ENCODE results near the gene GLT8D2. TPM values are rescaled to one million over a fixed set of nuclear protein-coding genes. Genes with fewer than 3 reads are reported as not detected.
A peak's percentile ranks its signal among the peaks of the same experiment; 100 is the strongest.

GLT8D2 gene
- total and polyA plus RNA-seq, 5 donors from 2014 or later = not detected

DNA sequence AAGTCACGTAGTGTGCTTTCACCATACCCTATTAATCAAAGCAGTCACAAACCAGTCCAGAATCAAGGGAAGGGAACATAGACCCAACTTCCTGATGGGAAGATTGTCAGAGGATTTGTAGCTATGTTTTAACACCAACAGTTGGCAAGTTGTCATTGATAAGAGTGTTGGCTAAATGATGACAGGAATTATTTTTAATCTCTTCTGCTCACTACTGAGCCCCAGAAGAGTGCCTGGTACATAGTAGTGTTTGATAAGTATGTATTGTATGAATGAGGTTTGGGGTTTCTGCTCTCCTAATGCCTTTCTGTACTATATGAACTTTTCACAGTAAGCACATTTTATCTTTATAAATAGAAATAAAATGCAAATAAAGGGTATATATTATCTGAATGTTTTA lies 29.0 kb upstream of the GLT8D2 start:
- Histone ChIP-seq H3K27ac (ENCODE audit: insufficient read depth, low read length, poor library complexity, severe bottlenecking) (no peak overlapping the region), H3K27me3 (ENCODE audit: control insufficient read depth, insufficient read depth, low read length) (no peaks in the 10 kb centered on the region), H3K4me1 (ENCODE audit: control insufficient read depth, insufficient read depth, low read length, poor library complexity, severe bottlenecking) (no peaks in the 10 kb centered on the region), H3K9me3 (ENCODE audit: control insufficient read depth in 2 of 2, low read length in 2 of 2) (no peaks in the 10 kb centered on the region), H3K4me3 (ENCODE audit: low read depth, low read length) (no peak overlapping the region), H3K36me3 (ENCODE audit: control insufficient read depth, insufficient read depth, low read length) (peaks cover 38% of the 10 kb centered on the region)
- Mint-ChIP-seq H3K4me1 (peaks cover 16 to 27% (median 19%) of the 10 kb centered on the region in 4 donors), H3K9me3 (no peaks in the 10 kb centered on the region), H3K4me3 (no peak overlapping the region), H3K27ac (no peak overlapping the region), H3K27me3 (no peaks in the 10 kb centered on the region), H3K36me3 (peaks cover 28% of the 10 kb centered on the region)
- ATAC-seq (ENCODE audit: low read depth in 2 of 2) (no peak), DNase-seq (no peak)

DNA sequence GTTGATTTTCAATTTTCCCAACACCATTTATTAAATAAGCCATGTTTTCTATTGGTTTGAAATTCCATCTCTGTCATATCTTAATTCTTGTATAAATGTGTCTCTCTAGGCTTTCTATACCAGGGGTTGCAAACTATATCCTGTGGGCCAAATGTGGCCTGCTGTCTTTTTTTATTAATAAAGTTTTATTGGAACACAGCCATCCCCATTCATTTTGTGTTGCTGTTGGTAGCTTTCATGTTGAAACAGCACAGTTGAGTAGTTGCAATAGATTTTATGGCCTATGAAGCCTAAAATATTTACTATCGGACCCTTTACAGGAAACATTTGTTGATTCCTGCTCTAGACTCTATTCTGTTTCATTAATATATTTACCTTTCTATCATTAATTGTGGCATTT lies 23.7 kb upstream of the GLT8D2 start:
- Histone ChIP-seq H3K27ac (ENCODE audit: insufficient read depth, low read length, poor library complexity, severe bottlenecking) (no peak overlapping the region), H3K4me1 (ENCODE audit: control insufficient read depth, insufficient read depth, low read length, poor library complexity, severe bottlenecking) (no peaks in the 10 kb centered on the region), H3K9me3 (ENCODE audit: control insufficient read depth in 2 of 2, low read length in 2 of 2) (no peaks in the 10 kb centered on the region), H3K36me3 (ENCODE audit: control insufficient read depth, insufficient read depth, low read length) (peaks cover 27% of the 10 kb centered on the region), H3K27me3 (ENCODE audit: control insufficient read depth, insufficient read depth, low read length) (no peaks in the 10 kb centered on the region), H3K4me3 (ENCODE audit: low read depth, low read length) (no peak overlapping the region)
- Mint-ChIP-seq H3K9me3 (no peaks in the 10 kb centered on the region), H3K36me3 (peaks cover 33% of the 10 kb centered on the region), H3K4me3 (no peak overlapping the region), H3K4me1 (peaks cover 12 to 33% (median 18%) of the 10 kb centered on the region in 4 donors), H3K27me3 (no peaks in the 10 kb centered on the region), H3K27ac (no peak overlapping the region)
- DNase-seq (no peak), ATAC-seq (ENCODE audit: low read depth in 2 of 2) (no peak)

DNA sequence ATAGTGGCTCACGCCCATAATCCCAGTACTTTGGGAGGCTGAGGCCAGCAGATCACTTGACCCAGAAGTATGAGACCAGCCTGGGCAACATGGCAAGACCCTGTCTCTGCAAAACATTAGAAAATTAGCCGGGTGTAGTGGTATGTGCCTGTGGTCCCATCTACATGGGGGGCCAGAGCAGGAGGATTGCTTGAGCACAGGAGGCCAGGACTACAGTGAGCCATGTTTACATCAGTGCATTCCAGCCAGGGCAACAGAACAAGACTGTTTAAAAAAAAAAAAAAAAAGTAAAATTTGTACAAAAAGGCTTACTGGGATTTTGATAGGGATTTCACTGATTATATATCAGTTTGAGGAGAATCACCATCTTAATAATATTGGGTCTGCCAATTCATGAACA lies 22.1 kb upstream of the GLT8D2 start:
- no peaks in the 10 kb centered on the region for H3K9me3 ChIP-seq (ENCODE audit: control insufficient read depth in 2 of 2, low read length in 2 of 2)
- peaks cover 31% of the 10 kb centered on the region for H3K36me3 ChIP-seq (ENCODE audit: control insufficient read depth, insufficient read depth, low read length)
- Mint-ChIP-seq H3K9me3 (no peaks in the 10 kb centered on the region), H3K36me3 (peaks cover 37% of the 10 kb centered on the region), H3K27me3 (no peaks in the 10 kb centered on the region), H3K4me3 (no peak overlapping the region), H3K4me1 (peaks cover 22 to 37% (median 25%) of the 10 kb centered on the region in 4 donors), H3K27ac (no peak overlapping the region)
- H3K4me3 ChIP-seq (ENCODE audit: low read depth, low read length) = no peak overlapping the region
- no peaks in the 10 kb centered on the region for H3K4me1 ChIP-seq (ENCODE audit: control insufficient read depth, insufficient read depth, low read length, poor library complexity, severe bottlenecking)
- H3K27ac ChIP-seq (ENCODE audit: insufficient read depth, low read length, poor library complexity, severe bottlenecking) = no peak overlapping the region
- DNase-seq = no peak
- ATAC-seq (ENCODE audit: low read depth in 2 of 2) = no peak
- no peaks in the 10 kb centered on the region for H3K27me3 ChIP-seq (ENCODE audit: control insufficient read depth, insufficient read depth, low read length)

DNA sequence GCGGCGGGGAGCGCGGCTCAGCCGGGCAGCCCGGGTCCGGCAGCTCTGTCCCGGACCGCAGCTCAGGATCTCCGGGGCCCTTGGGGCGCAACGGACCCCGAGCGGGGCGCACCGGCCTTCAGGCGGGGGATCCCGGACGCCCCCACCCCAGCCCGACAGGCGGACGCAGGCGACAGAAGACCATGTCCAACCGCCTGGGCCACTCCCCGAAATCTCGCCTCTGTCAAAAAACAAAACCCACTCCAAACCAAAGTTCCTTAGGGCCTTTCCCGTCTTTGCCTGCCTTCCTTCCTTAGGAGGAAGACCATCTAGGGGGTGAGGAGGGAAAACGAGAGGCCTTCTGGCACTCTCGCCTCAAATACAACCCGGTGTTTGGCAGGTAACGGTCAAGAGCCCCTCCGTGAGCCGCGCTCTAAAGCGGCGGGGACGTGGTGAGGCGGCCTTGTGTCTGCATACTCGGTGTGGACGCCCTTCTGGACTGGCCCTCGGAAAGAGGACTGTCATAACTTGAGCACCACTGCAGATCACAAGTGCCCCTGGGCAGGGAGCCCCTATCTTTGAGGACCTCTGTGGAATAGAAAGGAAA lies 14.9 kb upstream of the GLT8D2 start:
- Mint-ChIP-seq H3K27ac (peak overlapping the region; percentile 78 to 94 (median 88)), H3K4me3 (peak overlapping the region; percentile 82 to 94 (median 93)), H3K27me3 (peaks cover 22% of the 10 kb centered on the region), H3K36me3 (peaks cover 14% of the 10 kb centered on the region), H3K9me3 (peaks cover 0 to 1% (median 0%) of the 10 kb centered on the region in 7 donors), H3K4me1 (peaks cover 16 to 34% (median 22%) of the 10 kb centered on the region in 4 donors)
- peaks cover 15% of the 10 kb centered on the region for H3K36me3 ChIP-seq (ENCODE audit: control insufficient read depth, insufficient read depth, low read length)
- peak overlapping the region; percentile 63 for H3K27ac ChIP-seq (ENCODE audit: insufficient read depth, low read length, poor library complexity, severe bottlenecking)
- peaks cover 23% of the 10 kb centered on the region for H3K4me1 ChIP-seq (ENCODE audit: control insufficient read depth, insufficient read depth, low read length, poor library complexity, severe bottlenecking)
- ATAC-seq (ENCODE audit: low read depth in 2 of 2) = no peak
- H3K27me3 ChIP-seq (ENCODE audit: control insufficient read depth, insufficient read depth, low read length) = peaks cover 5% of the 10 kb centered on the region
- no peaks in the 10 kb centered on the region for H3K9me3 ChIP-seq (ENCODE audit: control insufficient read depth in 2 of 2, low read length in 2 of 2)
- DNase-seq = peak in 1 of 3 donors; percentile 10
- peak overlapping the region; percentile 79 for H3K4me3 ChIP-seq (ENCODE audit: low read depth, low read length)

DNA sequence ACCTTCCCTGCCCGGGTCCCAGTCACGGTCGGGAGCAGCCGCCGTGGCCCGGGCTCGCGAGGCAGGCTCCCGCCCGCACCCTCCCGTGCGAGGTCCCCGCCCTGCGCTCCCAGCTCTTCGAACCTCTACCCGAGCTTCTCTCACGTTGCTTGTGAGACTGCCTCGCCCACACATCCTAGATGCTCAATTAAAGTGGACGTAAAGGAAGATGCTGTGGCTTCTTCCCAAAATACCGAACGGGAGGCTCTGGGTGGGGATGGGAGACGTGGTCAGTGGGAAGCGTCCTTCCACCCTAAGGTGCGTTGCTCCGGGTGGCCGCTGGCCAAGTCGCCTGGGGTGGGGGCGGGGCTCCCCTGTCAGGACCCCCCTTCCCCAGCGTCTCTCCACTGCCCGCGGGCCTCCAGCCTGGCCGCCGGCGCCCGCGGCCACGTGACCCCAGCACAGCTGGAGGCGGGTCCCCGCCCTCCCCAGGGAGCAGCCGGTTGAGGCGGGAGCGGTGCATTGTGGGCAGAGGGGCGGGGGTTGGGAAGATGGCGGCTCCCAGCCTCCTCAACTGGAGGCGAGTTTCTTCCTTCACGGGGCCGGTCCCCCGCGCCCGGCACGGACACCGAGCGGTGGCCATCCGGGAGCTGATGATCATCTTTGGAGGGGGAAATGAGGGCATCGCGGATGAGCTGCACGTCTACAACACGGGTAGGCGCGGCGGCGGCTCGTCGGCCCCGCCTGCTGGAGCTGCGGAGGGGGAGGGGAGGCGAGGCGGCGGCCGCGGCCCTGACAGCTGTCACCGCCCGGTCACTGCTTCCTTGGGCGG lies 14.2 kb upstream of the GLT8D2 start, which contains the start of gene HCFC2:
HCFC2 (plus strand) TSS at position 501 of the 811 bp plus-strand sequence; CDS start at position 531, 30 bp downstream.
- Mint-ChIP-seq H3K4me3 (peak within 1 kb of the TSS; percentile 82 to 94 (median 93)), H3K9me3 (peaks cover 0 to 3% (median 0%) of the 10 kb centered on the region in 7 donors), H3K27ac (peak within 1 kb of the TSS; percentile 88 to 94 (median 88)), H3K4me1 (peaks cover 14 to 30% (median 22%) of the 10 kb centered on the region in 4 donors), H3K36me3 (peaks cover 9% of the 10 kb centered on the region), H3K27me3 (peaks cover 25% of the 10 kb centered on the region)
- peaks cover 5% of the 10 kb centered on the region for H3K27me3 ChIP-seq (ENCODE audit: control insufficient read depth, insufficient read depth, low read length)
- peak; percentile 96 for ATAC-seq (ENCODE audit: low read depth in 2 of 2)
- peak; percentile 85 to 91 (median 85) for DNase-seq
- H3K36me3 ChIP-seq (ENCODE audit: control insufficient read depth, insufficient read depth, low read length) = peaks cover 12% of the 10 kb centered on the region
- peaks cover 23% of the 10 kb centered on the region for H3K4me1 ChIP-seq (ENCODE audit: control insufficient read depth, insufficient read depth, low read length, poor library complexity, severe bottlenecking)
- H3K4me3 ChIP-seq (ENCODE audit: low read depth, low read length) = peak within 1 kb of the TSS; percentile 89
- no peaks in the 10 kb centered on the region for H3K9me3 ChIP-seq (ENCODE audit: control insufficient read depth in 2 of 2, low read length in 2 of 2)
- peak within 1 kb of the TSS; percentile 63 for H3K27ac ChIP-seq (ENCODE audit: insufficient read depth, low read length, poor library complexity, severe bottlenecking)

DNA sequence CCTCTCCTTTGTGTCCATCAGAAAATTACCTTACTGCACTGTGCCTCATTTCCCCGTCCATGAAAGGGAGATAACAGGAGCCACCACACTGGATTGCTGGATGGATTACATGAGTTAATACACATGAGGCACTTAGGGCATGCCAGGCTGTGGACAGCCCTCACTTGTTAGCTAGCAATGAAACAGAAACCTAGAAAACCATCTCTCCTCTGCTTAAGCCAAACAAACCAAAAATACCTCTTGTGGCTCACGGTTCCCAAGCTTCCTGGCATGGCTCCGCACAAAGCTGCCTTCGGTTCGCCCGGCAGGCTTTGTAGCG lies 13.7 kb upstream of the GLT8D2 start:
- Mint-ChIP-seq H3K9me3 (peaks cover 0 to 3% (median 0%) of the 10 kb centered on the region in 7 donors), H3K4me3 (peak overlapping the region; percentile 44 to 94 (median 93)), H3K27ac (peak overlapping the region in 2 of 3 donors; percentile 71 to 88), H3K4me1 (peaks cover 14 to 26% (median 22%) of the 10 kb centered on the region in 4 donors), H3K36me3 (peaks cover 7% of the 10 kb centered on the region), H3K27me3 (peaks cover 27% of the 10 kb centered on the region)
- H3K27ac ChIP-seq (ENCODE audit: insufficient read depth, low read length, poor library complexity, severe bottlenecking) = peak overlapping the region; percentile 63
- H3K4me3 ChIP-seq (ENCODE audit: low read depth, low read length) = peak overlapping the region; percentile 89
- peaks cover 7% of the 10 kb centered on the region for H3K27me3 ChIP-seq (ENCODE audit: control insufficient read depth, insufficient read depth, low read length)
- H3K9me3 ChIP-seq (ENCODE audit: control insufficient read depth in 2 of 2, low read length in 2 of 2) = no peaks in the 10 kb centered on the region
- peaks cover 6% of the 10 kb centered on the region for H3K36me3 ChIP-seq (ENCODE audit: control insufficient read depth, insufficient read depth, low read length)
- peak in 1 of 3 donors; percentile 66 for DNase-seq
- ATAC-seq (ENCODE audit: low read depth in 2 of 2) = peak; percentile 28 to 37
- peaks cover 23% of the 10 kb centered on the region for H3K4me1 ChIP-seq (ENCODE audit: control insufficient read depth, insufficient read depth, low read length, poor library complexity, severe bottlenecking)

DNA sequence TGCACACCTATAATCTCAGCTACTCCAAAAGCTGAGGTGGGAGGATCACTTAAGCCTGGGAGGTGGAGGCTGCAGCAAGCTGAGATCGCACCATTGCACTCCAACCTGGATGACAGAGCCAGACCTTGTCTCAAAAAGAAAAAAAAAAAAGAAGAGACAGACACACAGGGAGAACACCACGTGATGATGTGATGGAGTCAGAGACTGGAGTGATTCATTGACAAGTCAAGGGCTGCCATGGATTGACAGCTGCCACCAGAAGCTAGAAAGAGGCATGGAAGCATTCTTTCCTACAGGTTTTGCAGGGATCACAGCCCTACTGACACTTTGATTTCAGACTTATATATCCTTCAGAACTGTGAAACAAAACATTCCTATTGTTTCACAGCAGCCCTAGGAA lies 10.8 kb upstream of the GLT8D2 start:
- no peaks in the 10 kb centered on the region for H3K9me3 ChIP-seq (ENCODE audit: control insufficient read depth in 2 of 2, low read length in 2 of 2)
- H3K27ac Mint-ChIP-seq = no peak overlapping the region
- H3K36me3 Mint-ChIP-seq = no peaks in the 10 kb centered on the region
- peak overlapping the region in 1 of 4 donors; percentile 9 for H3K4me3 Mint-ChIP-seq
- H3K27ac ChIP-seq (ENCODE audit: insufficient read depth, low read length, poor library complexity, severe bottlenecking) = no peak overlapping the region
- no peak overlapping the region for H3K4me3 ChIP-seq (ENCODE audit: low read depth, low read length)
- peaks cover 7 to 14% (median 8%) of the 10 kb centered on the region in 4 donors for H3K4me1 Mint-ChIP-seq
- peaks cover 10% of the 10 kb centered on the region for H3K27me3 ChIP-seq (ENCODE audit: control insufficient read depth, insufficient read depth, low read length)
- H3K4me1 ChIP-seq (ENCODE audit: control insufficient read depth, insufficient read depth, low read length, poor library complexity, severe bottlenecking) = peaks cover 17% of the 10 kb centered on the region
- peaks cover 40% of the 10 kb centered on the region for H3K27me3 Mint-ChIP-seq
- H3K9me3 Mint-ChIP-seq = peaks cover 0 to 5% (median 3%) of the 10 kb centered on the region in 7 donors
- H3K36me3 ChIP-seq (ENCODE audit: control insufficient read depth, insufficient read depth, low read length) = no peaks in the 10 kb centered on the region
- DNase-seq (no peak), ATAC-seq (ENCODE audit: low read depth in 2 of 2) (no peak)

Measured in CD4-positive, CD25-positive, alpha-beta regulatory T cell (primary cell).